ENCODE data around the gene THTPA. TPM values are rescaled to one million over a fixed set of nuclear protein-coding genes. Genes with fewer than 3 reads are reported as not detected.
A peak's percentile ranks its signal among the peaks of the same experiment; 100 is the strongest.

Gene THTPA
- total and polyA plus RNA-seq, 2 of the 13 experiments (the other 11 are each of a cell fraction or from before 2014, with no cell fraction given) = 7.4 to 8.7 TPM

DNA sequence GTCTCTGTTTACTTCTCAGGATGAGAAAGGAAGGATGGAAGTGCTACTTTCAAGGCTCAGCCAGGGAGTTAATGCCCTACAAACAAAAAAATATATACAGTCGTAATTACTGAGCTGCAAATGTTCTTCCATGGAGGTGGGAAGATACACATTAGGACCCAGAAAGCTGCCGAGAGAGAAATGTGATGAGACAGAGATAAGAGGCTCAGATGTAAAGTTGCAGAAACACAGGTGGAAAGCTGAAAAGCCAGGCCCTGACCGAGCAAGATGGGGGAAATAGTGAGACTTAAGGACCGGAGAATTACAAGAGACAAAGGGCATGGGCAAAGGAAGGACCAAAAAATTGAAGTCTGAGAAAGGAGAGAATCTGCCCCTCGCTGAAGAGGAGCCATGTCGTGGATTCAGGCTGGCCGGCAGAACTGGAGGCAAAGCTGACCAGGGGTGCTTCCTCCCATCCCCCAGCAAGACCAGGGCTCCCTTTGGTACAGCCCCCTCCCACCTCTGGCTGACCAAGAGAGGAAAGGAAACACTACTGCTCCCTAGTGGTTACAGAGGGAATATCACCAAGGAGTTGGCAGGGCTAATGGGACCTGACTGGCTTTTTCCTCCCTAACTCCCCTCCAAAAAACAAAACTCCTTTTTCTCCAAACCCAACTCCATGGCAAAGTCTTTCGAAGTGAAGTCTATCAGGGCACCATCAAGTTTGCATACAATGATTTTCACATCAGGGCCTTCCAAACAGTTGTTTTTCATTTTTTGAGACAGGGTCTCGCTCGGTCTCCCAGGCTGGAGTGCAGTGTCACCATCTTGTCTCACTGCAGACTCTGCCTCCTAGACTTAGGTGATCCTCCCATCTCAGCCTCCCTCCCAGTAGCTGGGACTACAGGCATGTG lies 16.6 kb upstream of the THTPA start (continued):
- TF ChIP-seq, protein P1, sequence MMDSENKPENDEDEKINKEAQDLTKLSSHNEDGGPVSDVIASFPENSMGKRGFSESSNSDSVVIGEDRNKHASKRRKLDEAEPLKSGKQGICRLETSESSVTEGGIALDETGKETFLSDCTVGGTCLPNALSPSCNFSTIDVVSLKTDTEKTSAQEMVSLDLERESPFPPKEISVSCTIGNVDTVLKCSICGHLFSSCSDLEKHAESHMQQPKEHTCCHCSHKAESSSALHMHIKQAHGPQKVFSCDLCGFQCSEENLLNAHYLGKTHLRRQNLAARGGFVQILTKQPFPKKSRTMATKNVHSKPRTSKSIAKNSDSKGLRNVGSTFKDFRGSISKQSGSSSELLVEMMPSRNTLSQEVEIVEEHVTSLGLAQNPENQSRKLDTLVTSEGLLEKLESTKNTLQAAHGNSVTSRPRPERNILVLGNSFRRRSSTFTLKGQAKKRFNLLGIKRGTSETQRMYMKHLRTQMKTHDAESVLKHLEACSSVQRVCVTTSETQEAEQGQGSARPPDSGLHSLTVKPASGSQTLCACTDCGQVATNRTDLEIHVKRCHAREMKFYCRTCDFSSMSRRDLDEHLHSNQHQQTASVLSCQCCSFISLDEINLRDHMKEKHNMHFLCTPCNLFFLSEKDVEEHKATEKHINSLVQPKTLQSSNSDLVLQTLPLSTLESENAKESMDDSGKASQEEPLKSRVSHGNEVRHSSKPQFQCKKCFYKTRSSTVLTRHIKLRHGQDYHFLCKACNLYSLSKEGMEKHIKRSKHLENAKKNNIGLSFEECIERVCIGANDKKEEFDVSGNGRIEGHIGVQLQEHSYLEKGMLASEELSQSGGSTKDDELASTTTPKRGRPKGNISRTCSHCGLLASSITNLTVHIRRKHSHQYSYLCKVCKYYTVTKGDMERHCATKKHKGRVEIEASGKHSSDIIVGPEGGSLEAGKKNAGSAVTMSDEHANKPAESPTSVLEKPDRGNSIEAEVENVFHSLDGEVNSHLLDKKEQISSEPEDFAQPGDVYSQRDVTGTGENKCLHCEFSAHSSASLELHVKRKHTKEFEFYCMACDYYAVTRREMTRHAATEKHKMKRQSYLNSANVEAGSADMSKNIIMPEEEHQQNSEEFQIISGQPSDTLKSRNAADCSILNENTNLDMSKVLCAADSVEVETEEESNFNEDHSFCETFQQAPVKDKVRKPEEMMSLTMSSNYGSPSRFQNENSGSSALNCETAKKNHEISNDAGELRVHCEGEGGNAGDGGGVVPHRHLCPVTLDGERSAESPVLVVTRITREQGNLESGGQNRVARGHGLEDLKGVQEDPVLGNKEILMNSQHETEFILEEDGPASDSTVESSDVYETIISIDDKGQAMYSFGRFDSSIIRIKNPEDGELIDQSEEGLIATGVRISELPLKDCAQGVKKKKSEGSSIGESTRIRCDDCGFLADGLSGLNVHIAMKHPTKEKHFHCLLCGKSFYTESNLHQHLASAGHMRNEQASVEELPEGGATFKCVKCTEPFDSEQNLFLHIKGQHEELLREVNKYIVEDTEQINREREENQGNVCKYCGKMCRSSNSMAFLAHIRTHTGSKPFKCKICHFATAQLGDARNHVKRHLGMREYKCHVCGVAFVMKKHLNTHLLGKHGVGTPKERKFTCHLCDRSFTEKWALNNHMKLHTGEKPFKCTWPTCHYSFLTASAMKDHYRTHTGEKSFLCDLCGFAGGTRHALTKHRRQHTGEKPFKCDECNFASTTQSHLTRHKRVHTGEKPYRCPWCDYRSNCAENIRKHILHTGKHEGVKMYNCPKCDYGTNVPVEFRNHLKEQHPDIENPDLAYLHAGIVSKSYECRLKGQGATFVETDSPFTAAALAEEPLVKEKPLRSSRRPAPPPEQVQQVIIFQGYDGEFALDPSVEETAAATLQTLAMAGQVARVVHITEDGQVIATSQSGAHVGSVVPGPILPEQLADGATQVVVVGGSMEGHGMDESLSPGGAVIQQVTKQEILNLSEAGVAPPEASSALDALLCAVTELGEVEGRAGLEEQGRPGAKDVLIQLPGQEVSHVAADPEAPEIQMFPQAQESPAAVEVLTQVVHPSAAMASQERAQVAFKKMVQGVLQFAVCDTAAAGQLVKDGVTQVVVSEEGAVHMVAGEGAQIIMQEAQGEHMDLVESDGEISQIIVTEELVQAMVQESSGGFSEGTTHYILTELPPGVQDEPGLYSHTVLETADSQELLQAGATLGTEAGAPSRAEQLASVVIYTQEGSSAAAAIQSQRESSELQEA (CRISPR knock-in tag; IDR thresholded peaks at IDR 0.05; ENCODE audit: not compliant biosample characterization) = no peak

DNA sequence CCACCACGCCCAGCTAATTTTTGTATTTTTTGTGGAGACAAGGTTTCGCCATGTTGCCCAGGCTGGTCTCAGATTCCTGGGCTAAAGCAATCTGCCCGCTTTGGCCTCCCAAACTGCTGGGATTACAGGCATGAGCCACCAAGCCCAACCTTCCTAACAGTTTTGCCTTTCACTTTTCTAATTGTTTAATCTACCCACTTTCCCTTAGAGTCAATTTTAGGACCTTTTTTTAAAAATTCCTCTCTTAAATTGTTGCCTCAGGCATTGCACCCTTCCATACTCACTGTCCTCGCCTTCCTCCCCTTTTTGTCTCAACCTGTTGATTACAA lies 16.0 kb upstream of the THTPA start:
- Histone ChIP-seq H4K20me1 (ENCODE audit: insufficient read depth, low read length) (no peaks in the 10 kb centered on the region), H3K4me1 (ENCODE audit: insufficient read depth, low read length) (peaks cover 13% of the 10 kb centered on the region), H3K9me3 (ENCODE audit: low read length) (no peaks in the 10 kb centered on the region), H3K4me3 (replicated peaks in 1 of 3; ENCODE audit: insufficient read depth in 1 of 3, low read depth in 2 of 3, low read length in 3 of 3) (no peak overlapping the region), H3K27me3 (ENCODE audit: control insufficient read depth in 1 of 2, insufficient read depth in 2 of 2, low read length in 2 of 2) (no peaks in the 10 kb centered on the region), H3K36me3 (replicated peaks in 1 of 2; ENCODE audit: control insufficient read depth in 1 of 2, insufficient read depth in 2 of 2, low read length in 2 of 2) (no peaks in the 10 kb centered on the region), H3K4me2 (ENCODE audit: low read depth, low read length) (no peak overlapping the region), H2AFZ (ENCODE audit: low read length) (no peak overlapping the region), H3K27ac (ENCODE audit: extremely low read length, insufficient read depth, low read length) (no peak overlapping the region), H3K79me2 (ENCODE audit: insufficient read depth, low read length) (no peaks in the 10 kb centered on the region), H3K9ac (ENCODE audit: insufficient read depth, low read depth, low read length) (no peak overlapping the region)
- in situ Hi-C loops (cut with HindIII; ENCODE audit: extremely low pct_ligation_motif_present, low pct_unique_long_range_greater_than_20kb) (no loop called here), intact Hi-C loops (cut with micrococcal nuclease; ENCODE audit: unreplicated experiment) (no loop called here)
- no TSS peak for BruUV-seq (replicated peaks)
- ChIA-PET POLR2A (no interaction called here), CTCF (ENCODE audit: low intra/inter-chr PET ratio, low total read pairs) (interaction anchor here (0.6 to 3.0 kb wide), 8 partner anchors 11 to 354 kb away, joined by 3 to 58 read pairs (median 4); no protein-coding TSS in a partner anchor)
- FAIRE-seq = no peak
- WGBS (ENCODE audit: low lambda C conversion rate) = 73% methylated on average over 4 of the region's 4 CpGs
- no peak for ATAC-seq
- no peak for DNase-seq (ENCODE audit: low spot score)
- TF ChIP-seq, protein P2, sequence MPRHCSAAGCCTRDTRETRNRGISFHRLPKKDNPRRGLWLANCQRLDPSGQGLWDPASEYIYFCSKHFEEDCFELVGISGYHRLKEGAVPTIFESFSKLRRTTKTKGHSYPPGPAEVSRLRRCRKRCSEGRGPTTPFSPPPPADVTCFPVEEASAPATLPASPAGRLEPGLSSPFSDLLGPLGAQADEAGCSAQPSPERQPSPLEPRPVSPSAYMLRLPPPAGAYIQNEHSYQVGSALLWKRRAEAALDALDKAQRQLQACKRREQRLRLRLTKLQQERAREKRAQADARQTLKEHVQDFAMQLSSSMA (CRISPR knock-in tag; IDR thresholded peaks at IDR 0.05) = 0 out of 2 replicates have a peak, but pooled peaks have one; percentile 63
- TF ChIP-seq HMG20B (CRISPR knock-in tag; conservative IDR thresholded peaks at IDR 0.05) (no peak), AKAP8 (CRISPR knock-in tag; IDR thresholded peaks at IDR 0.05) (peak; percentile 18; the same call in 1 of the 2 replicates), POLR2A (IDR thresholded peaks at IDR 0.05; ENCODE audit: insufficient read depth in 1 of 2, low read depth in 2 of 2, low read length in 2 of 2) (no peak), KDM4B (CRISPR knock-in tag; IDR thresholded peaks at IDR 0.05) (no peak), ZNF709 (CRISPR knock-in tag; IDR thresholded peaks at IDR 0.05) (no peak), MTA3 (CRISPR knock-in tag; IDR thresholded peaks at IDR 0.05) (no peak), ZNF720 (CRISPR knock-in tag; IDR thresholded peaks at IDR 0.05) (no peak), ZNF879 (CRISPR knock-in tag; IDR thresholded peaks at IDR 0.05) (peak; percentile 59; the same call in 1 of the 2 replicates)
- TF ChIP-seq, protein P3, sequence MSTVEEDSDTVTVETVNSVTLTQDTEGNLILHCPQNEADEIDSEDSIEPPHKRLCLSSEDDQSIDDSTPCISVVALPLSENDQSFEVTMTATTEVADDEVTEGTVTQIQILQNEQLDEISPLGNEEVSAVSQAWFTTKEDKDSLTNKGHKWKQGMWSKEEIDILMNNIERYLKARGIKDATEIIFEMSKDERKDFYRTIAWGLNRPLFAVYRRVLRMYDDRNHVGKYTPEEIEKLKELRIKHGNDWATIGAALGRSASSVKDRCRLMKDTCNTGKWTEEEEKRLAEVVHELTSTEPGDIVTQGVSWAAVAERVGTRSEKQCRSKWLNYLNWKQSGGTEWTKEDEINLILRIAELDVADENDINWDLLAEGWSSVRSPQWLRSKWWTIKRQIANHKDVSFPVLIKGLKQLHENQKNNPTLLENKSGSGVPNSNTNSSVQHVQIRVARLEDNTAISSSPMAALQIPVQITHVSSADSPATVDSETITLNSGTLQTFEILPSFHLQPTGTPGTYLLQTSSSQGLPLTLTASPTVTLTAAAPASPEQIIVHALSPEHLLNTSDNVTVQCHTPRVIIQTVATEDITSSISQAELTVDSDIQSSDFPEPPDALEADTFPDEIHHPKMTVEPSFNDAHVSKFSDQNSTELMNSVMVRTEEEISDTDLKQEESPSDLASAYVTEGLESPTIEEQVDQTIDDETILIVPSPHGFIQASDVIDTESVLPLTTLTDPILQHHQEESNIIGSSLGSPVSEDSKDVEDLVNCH (CRISPR knock-in tag; IDR thresholded peaks at IDR 0.05) = no peak

Data from HepG2 (cell line).